ENCODE results near the gene HIPK4.
"Not testable (repeated sequence)": the region's sequence is repeated elsewhere in the genome, so short reads cannot be mapped to it uniquely, and the experiment has no call there.

Gene HIPK4

DNA sequence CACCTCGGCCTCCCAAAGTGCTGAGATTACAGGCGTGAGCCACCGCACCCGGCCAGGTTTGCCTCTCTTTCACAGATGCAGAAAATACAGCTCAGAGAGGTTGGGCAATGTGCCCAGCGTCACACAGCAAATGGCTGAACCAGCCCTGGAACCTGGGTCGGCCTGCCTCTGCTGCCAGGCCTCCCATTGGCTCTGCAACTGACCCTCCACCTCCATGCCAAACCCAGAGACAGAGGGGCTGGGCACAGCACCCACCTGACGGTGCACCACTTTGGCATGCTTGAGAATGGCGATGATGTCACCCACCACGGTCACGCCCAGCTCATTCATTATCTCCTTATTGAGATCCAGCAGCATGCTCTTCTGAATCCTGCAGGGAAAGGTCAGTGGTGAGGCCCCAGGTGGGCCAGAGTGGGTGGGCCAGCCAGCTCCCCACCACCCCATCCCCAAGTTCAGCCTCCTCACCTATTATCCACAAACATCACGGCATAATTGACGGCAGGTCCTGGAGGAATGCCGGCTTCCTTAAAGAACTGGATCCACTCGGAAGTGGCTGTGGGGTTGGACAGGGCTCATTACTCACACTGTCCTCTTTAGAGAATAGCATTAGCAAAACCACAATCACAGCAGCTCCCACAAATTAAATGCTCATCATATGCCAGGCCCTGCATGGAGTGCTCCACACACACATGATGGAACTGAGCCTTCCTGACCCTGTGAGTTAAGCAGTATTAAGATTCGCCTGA, 54.0 kb downstream of the HIPK4 start:
- no peak for DNase-seq

DNA sequence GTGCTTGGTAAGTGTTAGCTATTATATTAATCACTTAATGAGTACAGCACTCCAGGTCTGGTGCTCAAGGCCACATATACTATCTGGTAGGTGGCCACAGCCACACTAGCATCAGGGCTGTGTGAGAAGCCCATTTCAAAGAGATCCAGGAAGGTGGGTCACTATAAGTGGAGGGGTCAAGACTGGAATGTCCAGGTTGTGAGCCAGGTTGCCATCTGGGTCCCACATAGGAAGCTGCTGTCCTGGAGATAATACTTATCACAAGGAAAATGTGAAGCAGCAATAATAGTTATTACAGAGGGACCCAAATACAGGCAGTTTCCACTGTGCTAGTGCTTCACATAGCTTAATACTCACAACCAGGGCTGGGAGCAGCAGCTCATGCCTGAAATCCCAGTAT, 54.9 kb downstream of the HIPK4 start:
- no peak for DNase-seq

DNA sequence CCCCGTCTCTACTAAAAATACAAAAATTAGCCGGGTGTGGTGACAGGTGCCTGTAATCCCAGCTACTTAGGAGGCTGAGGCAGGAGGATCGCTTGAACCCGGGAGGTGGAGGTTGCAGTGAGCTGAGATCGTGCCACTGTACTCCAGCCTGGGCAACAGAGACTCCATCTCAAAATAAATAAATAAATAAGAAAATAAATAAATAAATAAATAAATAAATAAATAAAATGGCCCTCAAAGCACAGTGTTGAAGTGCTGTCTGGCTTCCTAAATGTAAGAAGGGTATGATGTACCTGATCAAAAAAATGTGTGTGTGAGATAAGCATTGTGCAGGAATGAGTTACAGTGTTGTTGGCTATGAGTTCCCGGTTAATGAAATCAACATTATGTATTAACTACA, 56.9 kb downstream of the HIPK4 start:
- not testable (repeated sequence) for DNase-seq

DNA sequence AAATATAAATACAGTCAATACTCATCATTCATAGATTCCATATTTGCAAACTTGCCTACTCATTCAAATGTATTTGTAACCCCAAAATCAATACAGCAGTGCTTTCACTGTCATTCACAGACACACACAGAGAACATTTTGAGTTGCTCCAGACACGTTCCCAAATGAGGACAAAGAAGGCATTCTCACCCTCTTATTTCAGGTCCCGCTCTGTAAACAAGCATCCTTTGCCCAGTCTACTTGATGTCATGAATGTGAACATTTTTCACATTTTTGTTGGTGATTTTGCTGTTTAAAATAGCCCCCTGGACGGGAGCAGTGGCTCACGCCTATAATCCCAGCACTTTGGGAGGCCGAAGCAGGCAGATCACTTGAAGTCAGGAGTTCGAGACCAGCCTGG, 57.3 kb downstream of the HIPK4 start:
- no peak for DNase-seq

DNA sequence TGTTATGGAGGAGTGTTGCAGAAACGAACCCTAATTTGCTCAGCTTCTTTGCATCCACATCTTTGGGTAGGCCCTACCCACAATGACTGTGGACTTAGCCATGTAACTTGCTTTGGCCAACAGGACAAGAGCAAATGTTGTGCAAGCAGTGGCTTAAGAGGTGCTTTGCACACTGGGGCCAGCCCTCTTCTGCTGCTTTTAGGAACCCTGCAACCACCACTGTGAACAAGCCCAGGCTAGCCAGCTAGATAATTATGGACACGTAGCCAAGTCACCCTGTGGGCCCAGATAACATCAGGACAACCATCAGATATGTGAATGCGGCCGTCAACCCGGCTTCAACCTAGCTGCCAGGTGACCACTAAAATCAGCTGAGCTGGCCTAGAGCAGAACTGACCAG, 58.9 kb downstream of the HIPK4 start:
- no peak for DNase-seq

Measured in bone marrow (tissue), 2 donors.